Activated CD8-positive, alpha-beta memory T cell treated with anti-CD3 and anti-CD28 coated beads for 36 hours (primary cell): ENCODE data around the gene ATP12A. TPM values are rescaled to one million over a fixed set of nuclear protein-coding genes. Genes with fewer than 3 reads are reported as not detected.

Experiments used
- CTCF ChIA-PET: fragments of 350-600 bp; sonication (Branson Sonifier 250); formaldehyde crosslinking; loops from one replicate; lab custom pipeline; 2021; ENCODE audit warnings: antibody characterized with exemption; lab: Charles Lee
- POLR2A ChIA-PET: fragments of 350-600 bp; sonication (Branson Sonifier 250); formaldehyde crosslinking; loops from one replicate; lab custom pipeline; 2021; ENCODE audit warnings: antibody characterized with exemption; lab: Charles Lee
- total RNA-seq, 2 experiments: library from RNA; stranded (reverse); gene quantifications; one replicate each; pipeline ENCODE4 v1.2.3, GENCODE V29; 2021

Gene ATP12A
- total RNA-seq, 2 experiments from 2014 or later, result 4.5 to 4.6 TPM

- ChIA-PET CTCF (no interaction called here), POLR2A (no interaction called here)
These were observed 18.5 kb upstream of the ATP12A start for GRCh38 chr13:24661713-24662112.

GRCh38 chr13:24662195-24663088 is 17.8 kb upstream of the ATP12A start:
- ChIA-PET CTCF (no interaction called here), POLR2A (no interaction called here)

GRCh38 chr13:24663089-24663395 is 17.2 kb upstream of the ATP12A start:
- POLR2A ChIA-PET, result no interaction called here
- CTCF ChIA-PET, result no interaction called here

- ChIA-PET POLR2A (no interaction called here), CTCF (no interaction called here)
These were observed 16.6 kb upstream of the ATP12A start for GRCh38 chr13:24663586-24663985.

GRCh38 chr13:24664726-24665409 is 15.3 kb upstream of the ATP12A start:
- CTCF ChIA-PET, result interaction anchor here (0.6 kb wide), 1 partner anchor 24 kb away, joined by 3 read pairs; no protein-coding TSS in a partner anchor
- POLR2A ChIA-PET, result no interaction called here

GRCh38 chr13:24668511-24668910 is 11.7 kb upstream of the ATP12A start:
- CTCF ChIA-PET, result interaction anchor here (0.6 kb wide), 1 partner anchor 74 kb away, joined by 3 read pairs; no protein-coding TSS in a partner anchor

GRCh38 chr13:24668955-24669582 is 11.1 kb upstream of the ATP12A start:
- POLR2A ChIA-PET, result no interaction called here
- CTCF ChIA-PET, result no interaction called here

More at GRCh38 chr13:24668511-24668910, 11.7 kb upstream of the ATP12A start:
- POLR2A ChIA-PET, result no interaction called here

- POLR2A ChIA-PET, result no interaction called here
- CTCF ChIA-PET, result interaction anchor here (0.5 to 1.2 kb wide), 2 partner anchors 58 to 89 kb away, joined by 4 read pairs; no protein-coding TSS in a partner anchor
These were observed 10.0 kb upstream of the ATP12A start for GRCh38 chr13:24670174-24670573.

- POLR2A ChIA-PET, result no interaction called here
- CTCF ChIA-PET, result interaction anchor here (1.2 kb wide), 1 partner anchor 90 kb away, joined by 4 read pairs; no protein-coding TSS in a partner anchor
These were observed 9.2 kb upstream of the ATP12A start for GRCh38 chr13:24670961-24671381.

- POLR2A ChIA-PET, result no interaction called here
- CTCF ChIA-PET, result interaction anchor here (0.9 to 1.4 kb wide), 5 partner anchors 9 to 81 kb away, joined by 3 to 4 read pairs (median 3); partner anchors contain the start of gene ATP12A
These were observed 8.7 kb upstream of the ATP12A start for GRCh38 chr13:24671386-24672113.

GRCh38 chr13:24672141-24673132 is 7.8 kb upstream of the ATP12A start:
- ChIA-PET POLR2A (no interaction called here), CTCF (interaction anchor here (0.9 to 1.4 kb wide), 6 partner anchors 8 to 93 kb away, joined by 3 to 4 read pairs (median 3); partner anchors contain the start of gene ATP12A)

GRCh38 chr13:24675806-24676570 is 4.2 kb upstream of the ATP12A start:
- CTCF ChIA-PET, result no interaction called here
- POLR2A ChIA-PET, result no interaction called here

GRCh38 chr13:24678151-24678550 is 2.1 kb upstream of the ATP12A start:
- ChIA-PET CTCF (interaction anchor here (0.8 to 1.4 kb wide), 2 partner anchors 46 to 103 kb away, joined by 3 read pairs; no protein-coding TSS in a partner anchor), POLR2A (no interaction called here)

- ChIA-PET CTCF (interaction anchor here (0.7 to 2.5 kb wide), 2 partner anchors 74 to 99 kb away, joined by 3 to 7 read pairs; no protein-coding TSS in a partner anchor), POLR2A (interaction anchor here (0.5 kb wide), 1 partner anchor 63 kb away, joined by 4 read pairs; no protein-coding TSS in a partner anchor)
These were observed 522 bp upstream of the ATP12A start for GRCh38 chr13:24679686-24680085.

- CTCF ChIA-PET, result interaction anchor here (1.1 to 2.5 kb wide), 3 partner anchors 9 to 100 kb away, joined by 3 to 7 read pairs (median 5); no protein-coding TSS in a partner anchor
- POLR2A ChIA-PET, result no interaction called here
These were observed 855 bp downstream of the ATP12A start for GRCh38 chr13:24680921-24681604.

GRCh38 chr13:24681930-24682329 is 1.7 kb downstream of the ATP12A start:
- POLR2A ChIA-PET, result no interaction called here
- CTCF ChIA-PET, result interaction anchor here (1.1 to 1.3 kb wide), 4 partner anchors 11 to 316 kb away, joined by 3 to 11 read pairs (median 4); no protein-coding TSS in a partner anchor
